HepG2 (cell line): ENCODE results near the gene DIAPH3. TPM values are rescaled to one million over a fixed set of nuclear protein-coding genes. Genes with fewer than 3 reads are reported as not detected.

Source experiments
- ATAC-seq: fragments of 200-7000 bp; cut with Tn5 transposase; 3 replicates; pipeline ENCODE4 v1.9.1; 2020; ENCODE audit warnings: mild to moderate bottlenecking, moderate library complexity
- BruUV-seq: library from RNA; stranded (reverse); fragments of 400-500 nt; replicated peaks from 2 replicates; lab custom pipeline; 2021; lab: Mats Ljungman, UMichigan
- CTCF ChIA-PET: fragments of 300-600 bp; formaldehyde crosslinking; extraction: SDS; loops from one replicate; lab custom pipeline; 2021; ENCODE audit warnings: low total read pairs, inconsistent platforms, low intra/inter-chr PET ratio; lab: Yijun Ruan, JAX
- POLR2A ChIA-PET: fragments of 350-600 bp; sonication (Branson Sonifier 250); formaldehyde crosslinking; loops from one replicate; lab custom pipeline; 2020; ENCODE audit warnings: antibody characterized with exemption, inconsistent platforms; lab: Yijun Ruan, JAX
- DNase-seq: peaks from one replicate; pipeline ENCODE4 v3.0.0-alpha.2; 2015; ENCODE audit warnings: low spot score
- FAIRE-seq: peaks from 3 replicates; lab custom pipeline; 2011; peaks lifted over from hg19 to GRCh38; lab: Jason Lieb, UNC
- H2AFZ ChIP-seq: one replicate; pipeline ENCODE4 v1.6.1; 2011; ENCODE audit warnings: low read length, inconsistent platforms
- H3K27ac ChIP-seq: fragments of 300-600 bp; 3 replicates; pipeline ENCODE4 v1.8.0; 2011; ENCODE audit warnings: mixed run types, mild to moderate bottlenecking, mixed read lengths, low read length, inconsistent platforms; ENCODE audit not compliant: insufficient read depth; ENCODE audit errors: extremely low read length
- H3K27me3 ChIP-seq, 2 experiments: fragments of 200-600 bp in 1 of 2; 2 replicates in 1 of 2; 3 replicates in 1 of 2; pipeline versions ENCODE4 v1.6.0 to v1.8.0; 2011; ENCODE audit warnings: low read length in 2 of 2, mild to moderate bottlenecking in 2 of 2, moderate library complexity in 2 of 2, inconsistent platforms in 1 of 2; ENCODE audit not compliant: insufficient read depth in 2 of 2, control insufficient read depth in 1 of 2
- H3K36me3 ChIP-seq, 2 experiments: fragments of 200-600 bp in 1 of 2; replicated peaks in 1 of 2; 2 replicates in 1 of 2; 3 replicates in 1 of 2; pipeline versions ENCODE4 v1.5.1 to v1.8.0; 2011; ENCODE audit warnings: low read length in 2 of 2, inconsistent platforms in 1 of 2; ENCODE audit not compliant: insufficient read depth in 2 of 2, control insufficient read depth in 1 of 2
- H3K4me1 ChIP-seq: 2 replicates; pipeline ENCODE4 v1.5.1; 2012; ENCODE audit warnings: low read length, inconsistent platforms; ENCODE audit not compliant: insufficient read depth
- H3K4me2 ChIP-seq: 2 replicates; pipeline ENCODE4 v1.6.0; 2011; ENCODE audit warnings: low read depth, low read length, inconsistent platforms
- H3K4me3 ChIP-seq, 3 experiments: fragments of 200-600 bp in 1 of 3; sonication (generic), shearing (Covaris generic) in 1 of 3; replicated peaks in 1 of 3; 2 replicates each; pipeline ENCODE4 v1.5.1; 2011 to 2016; ENCODE audit warnings: low read length in 3 of 3, inconsistent platforms in 2 of 3, low read depth in 2 of 3, mild to moderate bottlenecking in 2 of 3, control low read depth in 1 of 3, mixed read lengths in 1 of 3; ENCODE audit not compliant: insufficient read depth in 1 of 3
- H3K79me2 ChIP-seq: one replicate; pipeline ENCODE4 v1.6.1; 2011; ENCODE audit warnings: low read length, inconsistent platforms; ENCODE audit not compliant: insufficient read depth
- H3K9ac ChIP-seq: 2 replicates; pipeline ENCODE4 v1.6.0; 2011; ENCODE audit warnings: mild to moderate bottlenecking, low read depth, low read length, inconsistent platforms; ENCODE audit not compliant: insufficient read depth
- H3K9me3 ChIP-seq: 2 replicates; pipeline ENCODE4 v1.5.1; 2012; ENCODE audit warnings: mild to moderate bottlenecking, low read length
- H4K20me1 ChIP-seq: 2 replicates; pipeline ENCODE4 v1.6.0; 2011; ENCODE audit warnings: inconsistent platforms, mild to moderate bottlenecking, low read length, moderate library complexity; ENCODE audit not compliant: insufficient read depth
- ZBTB7B ChIP-seq: sonication (generic); formaldehyde crosslinking; IDR thresholded peaks from 2 replicates; pipeline ENCODE4 v1.4.0; 2020; ENCODE audit warnings: missing genetic modification reagents
- ZNF33A ChIP-seq: sonication (generic); formaldehyde crosslinking; IDR thresholded peaks from 2 replicates; pipeline ENCODE4 v1.5.1; 2020; ENCODE audit warnings: missing genetic modification reagents, mild to moderate bottlenecking, moderate library complexity, borderline replicate concordance
- ZNF549 ChIP-seq: sonication (generic); formaldehyde crosslinking; IDR thresholded peaks from 2 replicates; pipeline ENCODE4 v1.5.0; 2020; ENCODE audit warnings: missing genetic modification reagents
- WGBS: methylation state at CpG from one replicate; pipeline ENCODE4 v1.1.6; 2017; ENCODE audit warnings: low lambda C conversion rate; 5-methylcytosine and 5-hydroxymethylcytosine counted together
- in situ Hi-C: cut with HindIII; loops from 2 replicates; pipeline ENCODE4 v1.10.0; 2017; ENCODE audit warnings: low pct_unique_long_range_greater_than_20kb; ENCODE audit not compliant: extremely low pct_ligation_motif_present
- intact Hi-C: fragments of 100-400 bp; cut with micrococcal nuclease; formaldehyde crosslinking; loops from one replicate; pipeline ENCODE4 v1.10.0; 2022; ENCODE audit not compliant: unreplicated experiment
- polyA plus RNA-seq, 8 experiments: library from polyadenylated mRNA; depleted of rRNA in 3 of 8; stranded (reverse) in 7 of 8; unstranded in 1 of 8; fragments of >200 nt; fragmentation: Illumina TruSeq in 4 of 8; extraction: Trizol in 4 of 8; gene quantifications; 2 replicates each; pipeline versions ENCODE4 v1.2.1 to v1.2.3, GENCODE V29; 2011 to 2016; ENCODE audit warnings: low read depth in 4 of 8, missing spikeins in 1 of 8, mixed read lengths in 1 of 8; ENCODE audit not compliant: insufficient read depth in 1 of 8
- total RNA-seq, 5 experiments: library from RNA; depleted of rRNA; stranded (reverse); fragments of >200 nt; fragmentation: Illumina TruSeq; extraction: Trizol; gene quantifications; 2 replicates each; pipeline ENCODE4 v1.2.3, GENCODE V29; 2016; ENCODE audit warnings: low read depth in 1 of 5
- TF ChIP-seq, protein P1 (sequence below): sonication (generic); formaldehyde crosslinking; IDR thresholded peaks from 2 replicates; pipeline ENCODE4 v1.5.0; 2020; ENCODE audit warnings: mild to moderate bottlenecking, missing genetic modification reagents, borderline replicate concordance

Gene DIAPH3
- total and polyA plus RNA-seq, 2 of the 13 experiments (the other 11 are each of a cell fraction or from before 2014, with no cell fraction given) = 4.0 to 9.3 TPM

DNA sequence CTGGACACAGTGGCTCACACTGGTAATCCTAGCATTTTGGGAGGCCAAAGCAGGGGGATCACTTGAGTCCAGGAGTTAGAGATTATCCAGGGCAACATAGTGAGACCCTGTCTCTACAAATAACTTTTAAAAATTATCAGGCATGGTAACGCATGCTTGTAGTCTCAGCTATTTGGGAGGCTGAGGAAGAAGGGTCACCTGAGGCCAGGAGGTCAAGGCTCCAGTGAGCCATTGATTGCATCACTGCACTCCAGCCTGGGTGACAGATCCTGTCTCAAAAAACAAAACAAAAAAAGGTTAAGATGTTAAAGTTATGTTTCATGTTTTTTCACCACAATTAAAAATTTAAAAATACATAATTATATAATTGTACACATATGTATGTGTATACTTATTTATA lies 19.2 kb upstream of the DIAPH3 start (continued):
- TF ChIP-seq, protein P1, sequence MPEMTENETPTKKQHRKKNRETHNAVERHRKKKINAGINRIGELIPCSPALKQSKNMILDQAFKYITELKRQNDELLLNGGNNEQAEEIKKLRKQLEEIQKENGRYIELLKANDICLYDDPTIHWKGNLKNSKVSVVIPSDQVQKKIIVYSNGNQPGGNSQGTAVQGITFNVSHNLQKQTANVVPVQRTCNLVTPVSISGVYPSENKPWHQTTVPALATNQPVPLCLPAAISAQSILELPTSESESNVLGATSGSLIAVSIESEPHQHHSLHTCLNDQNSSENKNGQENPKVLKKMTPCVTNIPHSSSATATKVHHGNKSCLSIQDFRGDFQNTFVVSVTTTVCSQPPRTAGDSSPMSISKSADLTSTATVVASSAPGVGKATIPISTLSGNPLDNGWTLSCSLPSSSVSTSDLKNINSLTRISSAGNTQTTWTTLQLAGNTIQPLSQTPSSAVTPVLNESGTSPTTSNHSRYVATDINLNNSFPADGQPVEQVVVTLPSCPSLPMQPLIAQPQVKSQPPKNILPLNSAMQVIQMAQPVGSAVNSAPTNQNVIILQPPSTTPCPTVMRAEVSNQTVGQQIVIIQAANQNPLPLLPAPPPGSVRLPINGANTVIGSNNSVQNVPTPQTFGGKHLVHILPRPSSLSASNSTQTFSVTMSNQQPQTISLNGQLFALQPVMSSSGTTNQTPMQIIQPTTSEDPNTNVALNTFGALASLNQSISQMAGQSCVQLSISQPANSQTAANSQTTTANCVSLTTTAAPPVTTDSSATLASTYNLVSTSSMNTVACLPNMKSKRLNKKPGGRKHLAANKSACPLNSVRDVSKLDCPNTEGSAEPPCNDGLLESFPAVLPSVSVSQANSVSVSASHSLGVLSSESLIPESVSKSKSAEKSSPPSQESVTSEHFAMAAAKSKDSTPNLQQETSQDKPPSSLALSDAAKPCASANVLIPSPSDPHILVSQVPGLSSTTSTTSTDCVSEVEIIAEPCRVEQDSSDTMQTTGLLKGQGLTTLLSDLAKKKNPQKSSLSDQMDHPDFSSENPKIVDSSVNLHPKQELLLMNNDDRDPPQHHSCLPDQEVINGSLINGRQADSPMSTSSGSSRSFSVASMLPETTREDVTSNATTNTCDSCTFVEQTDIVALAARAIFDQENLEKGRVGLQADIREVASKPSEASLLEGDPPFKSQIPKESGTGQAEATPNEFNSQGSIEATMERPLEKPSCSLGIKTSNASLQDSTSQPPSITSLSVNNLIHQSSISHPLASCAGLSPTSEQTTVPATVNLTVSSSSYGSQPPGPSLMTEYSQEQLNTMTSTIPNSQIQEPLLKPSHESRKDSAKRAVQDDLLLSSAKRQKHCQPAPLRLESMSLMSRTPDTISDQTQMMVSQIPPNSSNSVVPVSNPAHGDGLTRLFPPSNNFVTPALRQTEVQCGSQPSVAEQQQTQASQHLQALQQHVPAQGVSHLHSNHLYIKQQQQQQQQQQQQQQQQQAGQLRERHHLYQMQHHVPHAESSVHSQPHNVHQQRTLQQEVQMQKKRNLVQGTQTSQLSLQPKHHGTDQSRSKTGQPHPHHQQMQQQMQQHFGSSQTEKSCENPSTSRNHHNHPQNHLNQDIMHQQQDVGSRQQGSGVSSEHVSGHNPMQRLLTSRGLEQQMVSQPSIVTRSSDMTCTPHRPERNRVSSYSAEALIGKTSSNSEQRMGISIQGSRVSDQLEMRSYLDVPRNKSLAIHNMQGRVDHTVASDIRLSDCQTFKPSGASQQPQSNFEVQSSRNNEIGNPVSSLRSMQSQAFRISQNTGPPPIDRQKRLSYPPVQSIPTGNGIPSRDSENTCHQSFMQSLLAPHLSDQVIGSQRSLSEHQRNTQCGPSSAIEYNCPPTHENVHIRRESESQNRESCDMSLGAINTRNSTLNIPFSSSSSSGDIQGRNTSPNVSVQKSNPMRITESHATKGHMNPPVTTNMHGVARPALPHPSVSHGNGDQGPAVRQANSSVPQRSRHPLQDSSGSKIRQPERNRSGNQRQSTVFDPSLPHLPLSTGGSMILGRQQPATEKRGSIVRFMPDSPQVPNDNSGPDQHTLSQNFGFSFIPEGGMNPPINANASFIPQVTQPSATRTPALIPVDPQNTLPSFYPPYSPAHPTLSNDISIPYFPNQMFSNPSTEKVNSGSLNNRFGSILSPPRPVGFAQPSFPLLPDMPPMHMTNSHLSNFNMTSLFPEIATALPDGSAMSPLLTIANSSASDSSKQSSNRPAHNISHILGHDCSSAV (CRISPR knock-in tag) = no peak

DNA sequence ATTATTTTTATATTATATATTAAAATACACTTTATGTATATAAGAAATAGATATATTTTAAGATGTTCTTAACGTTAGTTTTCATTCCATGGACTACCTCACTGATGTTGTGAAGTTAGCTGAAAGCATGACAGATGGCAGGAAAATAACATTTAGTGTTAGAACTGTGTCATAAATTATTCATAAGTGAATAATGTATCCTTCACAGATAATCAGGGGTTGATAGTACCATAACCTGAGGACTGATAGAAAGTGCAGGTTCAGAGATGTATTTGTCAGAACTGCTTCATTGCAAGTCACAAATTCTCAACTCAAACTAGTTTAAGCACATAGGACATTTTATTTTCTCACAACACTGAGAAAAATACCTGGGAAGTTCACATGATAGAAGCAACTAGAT lies 14.6 kb upstream of the DIAPH3 start:
- no peaks in the 10 kb centered on the region for H3K36me3 ChIP-seq
- H2AFZ ChIP-seq = no peak overlapping the region
- no peaks in the 10 kb centered on the region for H3K79me2 ChIP-seq
- H3K27me3 ChIP-seq = peaks cover 0 to 5% of the 10 kb centered on the region in 2 experiments; a peak in 2 of 5 replicates
- BruUV-seq = no TSS peak
- DNase-seq = no peak
- H3K4me2 ChIP-seq = no peak overlapping the region
- H3K27ac ChIP-seq = no peak overlapping the region
- H3K4me1 ChIP-seq = no peaks in the 10 kb centered on the region; the same call in 1 of the 2 replicates
- H3K9me3 ChIP-seq = no peaks in the 10 kb centered on the region
- in situ Hi-C loops = no loop called here
- ChIA-PET POLR2A (no interaction called here), CTCF (no interaction called here)
- TF ChIP-seq ZNF33A (CRISPR knock-in tag) (no peak), ZBTB7B (CRISPR knock-in tag) (no peak), ZNF549 (CRISPR knock-in tag) (no peak)
- no peaks in the 10 kb centered on the region for H4K20me1 ChIP-seq
- no peak overlapping the region for H3K4me3 ChIP-seq
- 44% methylated on average over 1 of the region's 1 CpG for WGBS
- intact Hi-C loops = no loop called here
- ATAC-seq = no peak
- no peak for FAIRE-seq
- no peak overlapping the region for H3K9ac ChIP-seq
